ENCODE measurements around the gene VRK2.
"Not testable (repeated sequence)": the region's sequence is repeated elsewhere in the genome, so short reads cannot be mapped to it uniquely, and the experiment has no call there.

VRK2 gene

DNA sequence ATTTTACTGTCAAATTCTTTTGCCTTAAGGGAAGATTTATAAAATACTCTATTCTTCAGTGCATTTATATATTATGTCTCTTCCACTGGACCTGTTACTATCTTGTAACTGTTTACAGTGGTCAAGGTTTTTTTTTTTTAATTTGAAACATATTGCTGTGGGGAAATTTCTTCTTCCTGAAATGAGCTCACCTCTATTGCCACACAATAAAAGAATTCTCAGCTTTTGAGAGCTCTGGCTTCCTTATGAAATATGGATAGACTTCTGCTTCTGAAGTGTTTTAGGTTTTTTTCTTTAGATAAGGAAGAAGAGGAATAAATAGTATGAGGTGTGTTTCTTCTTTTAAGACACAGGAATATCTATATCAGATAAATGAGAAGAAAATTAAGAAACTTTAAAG, 7.7 kb downstream of the VRK2 start:
- no peak for DNase-seq (ENCODE audit: low read depth in 2 of 2)

DNA sequence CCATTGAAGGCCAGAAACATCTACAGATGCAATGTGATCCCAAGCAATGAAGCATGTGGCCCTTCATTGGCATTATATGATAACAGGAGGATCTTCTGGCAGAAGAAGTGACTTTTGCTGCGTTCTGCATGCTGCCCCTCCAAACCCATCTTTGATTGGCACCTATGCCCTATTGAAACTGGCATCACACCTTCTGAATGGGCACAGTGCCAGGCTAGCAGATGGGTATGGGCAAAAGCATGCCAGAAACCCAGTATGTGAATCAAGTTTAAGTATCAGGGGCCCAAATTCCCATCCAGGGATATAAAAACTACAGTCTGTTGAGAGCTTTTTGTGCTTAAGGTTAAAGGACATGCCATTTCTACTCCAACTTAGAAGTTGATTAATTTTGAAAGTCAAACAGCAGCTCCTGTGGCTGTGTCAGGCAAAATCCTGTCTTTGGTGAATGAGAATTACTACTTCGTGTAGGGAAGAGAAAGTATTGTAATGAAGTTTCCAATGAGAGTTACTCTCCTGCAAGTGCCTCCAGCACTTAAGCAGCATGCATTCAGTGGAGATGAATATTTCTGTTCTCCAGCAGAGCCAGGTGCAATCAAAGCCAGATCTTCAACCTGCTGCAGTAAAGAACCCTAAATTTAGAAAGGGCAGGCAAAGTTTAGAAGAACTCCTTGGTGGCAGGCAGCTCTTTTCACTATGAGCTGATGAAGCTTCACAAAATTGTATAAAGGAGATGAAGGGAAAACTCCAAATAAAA, 8.6 kb downstream of the VRK2 start:
- no peak for DNase-seq (ENCODE audit: low read depth in 2 of 2)

- no peak for DNase-seq (ENCODE audit: low read depth in 2 of 2)
Observed at GRCh38 chr2:58056192-58056916, 9.7 kb downstream of the VRK2 start.

DNA sequence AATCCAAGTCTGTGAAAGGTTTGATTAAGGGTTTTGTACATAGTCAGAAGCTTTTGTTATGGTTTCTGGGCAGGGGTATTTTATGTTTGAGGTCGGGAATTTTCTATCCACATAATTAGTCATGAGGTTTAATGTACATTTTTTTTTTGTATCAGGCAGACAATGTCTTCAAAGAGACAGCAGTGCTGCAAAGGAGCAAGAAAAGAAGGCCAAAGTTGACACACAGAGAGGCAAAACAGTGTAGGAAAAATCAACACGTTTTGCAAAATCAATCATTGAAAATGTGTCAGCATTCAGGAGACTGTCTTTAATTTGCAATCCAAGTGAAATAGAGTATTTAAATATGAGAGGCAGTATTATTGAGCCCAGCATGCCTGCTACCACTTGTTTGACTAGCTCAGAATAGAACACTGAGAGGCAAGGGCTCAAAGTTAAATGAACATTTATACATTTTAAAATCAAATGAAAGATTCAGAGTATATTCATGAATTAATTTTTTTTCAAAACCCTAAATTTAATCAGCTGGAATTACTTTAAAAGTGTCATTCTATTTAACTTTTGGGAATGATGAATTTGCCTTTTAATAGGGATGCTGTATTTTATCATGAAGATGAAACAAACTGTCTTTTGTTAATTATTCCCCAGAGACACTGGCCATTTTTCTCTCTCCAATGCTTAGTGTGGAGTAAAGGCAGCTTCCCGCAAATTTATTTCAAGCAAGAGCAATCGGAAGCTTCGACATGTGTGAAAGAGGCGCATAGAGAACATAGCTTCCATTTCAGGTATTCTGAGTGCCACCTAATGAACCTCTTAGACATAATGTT, 11.3 kb downstream of the VRK2 start:
- no peak for DNase-seq (ENCODE audit: low read depth in 2 of 2)

- no peak for DNase-seq (ENCODE audit: low read depth in 2 of 2)
Observed at GRCh38 chr2:58063641-58064040, 17.0 kb downstream of the VRK2 start.

GRCh38 chr2:58064086-58064485, 17.5 kb downstream of the VRK2 start:
- DNase-seq (ENCODE audit: low read depth in 2 of 2): no peak

DNA sequence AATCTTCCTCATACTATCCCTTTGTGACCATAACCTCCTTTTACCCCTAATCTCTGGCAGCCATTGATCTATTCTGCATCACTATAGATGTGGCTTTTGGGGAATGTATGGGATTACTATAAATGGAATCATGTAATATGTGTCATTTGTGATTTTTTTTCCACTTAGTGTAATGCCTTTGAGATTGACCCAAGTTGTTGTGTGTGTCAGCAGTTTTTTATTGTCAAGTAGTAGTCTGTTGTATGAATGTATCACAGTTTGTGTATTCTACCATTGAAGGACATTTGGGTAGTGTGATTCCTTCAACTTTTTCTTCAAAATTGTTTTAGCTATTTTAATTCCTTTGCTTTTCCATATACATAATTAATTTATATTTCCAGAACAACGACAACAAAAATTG, 18.6 kb downstream of the VRK2 start:
- DNase-seq (ENCODE audit: low read depth in 2 of 2): no peak

DNA sequence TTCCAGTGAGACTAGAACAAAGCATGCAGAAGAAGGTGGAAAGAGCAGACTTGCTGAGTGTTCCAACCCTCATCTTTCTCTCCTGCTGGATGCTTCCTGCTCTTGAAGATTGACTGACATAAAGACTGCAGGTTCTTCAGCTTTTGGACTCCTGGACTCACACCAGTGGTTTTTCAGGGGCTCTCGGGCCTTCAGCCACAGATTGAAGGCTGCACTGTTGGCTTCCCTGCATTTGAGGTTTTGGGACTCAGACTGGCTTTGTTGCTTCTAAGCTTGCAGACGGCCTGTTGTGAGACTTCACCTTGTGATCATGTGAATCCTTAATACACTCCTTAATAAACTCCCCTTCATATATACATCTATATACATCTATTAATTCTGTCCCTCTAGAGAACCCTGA, 20.4 kb downstream of the VRK2 start:
- no peak for DNase-seq (ENCODE audit: low read depth in 2 of 2)

- DNase-seq (ENCODE audit: low read depth in 2 of 2): no peak
Observed at GRCh38 chr2:58070765-58071164, 24.2 kb downstream of the VRK2 start.

DNA sequence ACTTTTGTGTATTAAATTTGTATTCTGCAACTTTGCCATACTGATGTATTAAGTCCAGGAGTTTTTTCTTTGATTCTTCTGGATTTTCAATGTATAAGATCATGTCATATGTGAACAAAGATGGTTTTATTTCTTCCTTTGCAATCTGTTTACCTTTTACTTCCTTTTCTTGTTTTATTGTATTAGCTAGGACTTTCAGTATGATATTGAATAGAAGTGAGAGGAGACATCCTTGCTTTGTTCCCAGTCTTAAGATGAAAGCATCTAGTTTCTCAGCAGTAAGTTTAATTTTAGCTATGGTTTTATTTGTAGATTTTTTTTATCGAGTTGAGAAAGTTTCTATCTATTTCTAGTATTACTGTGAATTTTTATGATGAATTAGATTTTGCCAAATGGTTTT, 25.5 kb downstream of the VRK2 start:
- DNase-seq (ENCODE audit: low read depth in 2 of 2): no peak

- DNase-seq (ENCODE audit: low read depth in 2 of 2): no peak
Observed at GRCh38 chr2:58073008-58073407, 26.4 kb downstream of the VRK2 start.

DNA sequence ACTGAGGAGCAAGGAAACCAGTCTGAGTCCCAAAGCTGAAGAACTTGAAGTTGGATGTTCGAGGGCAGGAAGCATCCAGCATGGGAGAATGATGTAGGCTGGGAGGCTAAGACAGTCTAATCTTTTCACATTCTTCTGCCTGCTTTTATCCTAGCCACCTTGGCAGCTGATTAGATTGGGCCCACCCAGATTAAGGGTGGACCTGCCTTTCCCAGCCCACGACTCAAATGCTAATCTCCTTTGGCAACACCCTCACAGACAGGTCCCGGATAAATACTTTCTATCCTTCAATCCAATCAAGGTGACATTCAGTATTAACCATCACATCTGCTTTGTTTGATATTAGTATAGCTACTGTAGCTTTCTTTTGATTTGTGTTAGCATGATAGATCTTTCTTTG, 27.1 kb downstream of the VRK2 start:
- no peak for DNase-seq (ENCODE audit: low read depth in 2 of 2)

GRCh38 chr2:58081000-58081399, 34.4 kb downstream of the VRK2 start:
- no peak for DNase-seq (ENCODE audit: low read depth in 2 of 2)

- DNase-seq (ENCODE audit: low read depth in 2 of 2): no peak
Observed at GRCh38 chr2:58089081-58089480, 42.5 kb downstream of the VRK2 start.

GRCh38 chr2:58092772-58093171, 46.2 kb downstream of the VRK2 start:
- DNase-seq (ENCODE audit: low read depth in 2 of 2): not testable (repeated sequence)

GRCh38 chr2:58097025-58097424, 50.4 kb downstream of the VRK2 start:
- no peak for DNase-seq (ENCODE audit: low read depth in 2 of 2)

- DNase-seq (ENCODE audit: low read depth in 2 of 2): no peak
Observed at GRCh38 chr2:58098254-58099095, 51.9 kb downstream of the VRK2 start.

DNA sequence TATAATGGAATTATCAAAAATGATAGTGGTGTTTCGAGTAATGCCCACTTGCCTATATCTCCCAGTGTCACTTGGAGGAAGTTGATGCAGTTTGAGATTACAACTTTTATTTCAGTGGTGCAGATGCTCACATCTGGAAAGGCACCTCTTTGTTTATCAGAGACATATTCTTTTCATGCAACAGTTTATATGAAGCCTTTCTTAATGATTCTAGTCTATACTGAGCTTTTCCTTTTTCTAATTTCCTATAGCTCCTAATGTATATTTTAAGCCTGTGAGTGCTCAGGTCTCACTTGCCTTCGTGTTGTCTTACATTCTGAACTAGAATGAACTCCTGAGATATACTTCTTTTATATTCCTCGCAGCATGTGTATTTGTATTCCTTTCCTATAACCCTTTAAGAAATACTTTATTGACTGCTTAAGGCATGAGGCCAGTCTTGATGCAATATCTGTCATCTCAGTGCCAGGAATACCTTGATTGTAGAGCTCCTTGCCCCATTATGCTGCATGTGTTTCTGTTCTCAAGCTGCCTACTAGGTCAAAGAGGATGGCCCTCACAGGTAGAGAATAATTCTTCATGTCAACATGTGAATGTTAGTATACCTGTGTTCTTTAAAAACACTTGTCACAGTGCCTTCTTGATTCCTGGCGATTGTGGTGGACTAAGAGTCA, 52.6 kb downstream of the VRK2 start:
- DNase-seq (ENCODE audit: low read depth in 2 of 2): no peak

GRCh38 chr2:58101500-58101899, 54.9 kb downstream of the VRK2 start:
- no peak for DNase-seq (ENCODE audit: low read depth in 2 of 2)

DNA sequence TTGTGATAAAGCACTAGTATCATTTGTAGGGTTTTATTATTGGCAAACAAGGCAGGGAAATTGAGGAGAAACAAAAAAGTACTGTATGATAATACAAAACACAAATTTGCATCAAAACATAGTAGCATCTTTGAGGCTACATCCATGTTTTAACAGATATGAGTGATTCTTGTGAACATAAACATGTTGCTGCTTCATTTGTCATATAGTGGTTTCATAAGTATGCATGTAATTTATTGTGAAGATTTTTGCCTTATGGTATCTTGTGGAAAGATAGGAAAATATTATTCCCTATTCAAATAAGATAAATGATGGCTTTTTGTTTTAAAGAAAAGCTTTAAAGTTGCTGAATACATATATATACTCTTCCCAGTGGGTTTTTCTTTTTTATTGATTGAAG, 60.3 kb downstream of the VRK2 start:
- DNase-seq (ENCODE audit: low read depth in 2 of 2): no peak
